ENCODE measurements around the gene SUSD4.

SUSD4 gene

GRCh38 chr1:223231581-223231980, 132.4 kb downstream of the SUSD4 start:
- Histone ChIP-seq H3K27me3 (ENCODE audit: control insufficient read depth in 1 of 2, insufficient read depth in 2 of 2, low read length in 2 of 2) (no peaks in the 10 kb centered on the region), H3K36me3 (ENCODE audit: control insufficient read depth in 2 of 2, insufficient read depth in 2 of 2, low read length in 2 of 2) (no peaks in the 10 kb centered on the region), H3K9me3 (ENCODE audit: control insufficient read depth in 2 of 2, low read length in 2 of 2) (no peaks in the 10 kb centered on the region), H3K9ac (ENCODE audit: low read length in 2 of 2) (no peak overlapping the region), H3K4me3 (ENCODE audit: low read length in 2 of 2) (no peak overlapping the region), H3K27ac (ENCODE audit: low read length) (no peak overlapping the region), H3K4me1 (ENCODE audit: control insufficient read depth, insufficient read depth, low read length) (peaks cover 4% of the 10 kb centered on the region)

DNA sequence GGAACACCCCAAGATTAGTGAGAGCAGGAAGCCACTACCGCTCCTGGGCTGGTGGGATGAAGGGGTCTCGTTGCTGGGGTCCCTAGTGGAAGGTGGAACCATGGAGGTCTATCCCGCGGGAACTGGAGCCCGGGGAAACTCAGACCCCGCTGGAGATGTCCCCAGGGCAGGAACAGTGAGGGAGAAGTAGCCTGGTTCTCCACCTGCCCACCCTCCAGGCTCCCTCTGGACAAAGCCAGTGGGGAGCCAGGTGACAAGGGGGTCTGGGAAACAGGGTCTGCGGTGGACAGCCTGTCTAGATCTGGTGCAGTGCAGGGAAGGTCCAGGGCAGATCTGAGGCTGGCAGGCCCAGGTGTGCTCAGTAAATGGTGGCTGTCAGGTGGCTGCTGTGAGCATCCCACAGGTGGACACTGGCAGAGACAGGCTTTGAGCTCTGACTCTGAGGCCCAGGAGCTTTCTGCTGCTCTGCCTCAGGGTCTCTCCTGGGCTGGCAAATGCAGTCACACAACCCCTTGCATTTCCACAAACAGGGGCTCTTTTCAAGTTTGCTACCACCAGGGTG, 132.9 kb downstream of the SUSD4 start:
- H3K9ac ChIP-seq (ENCODE audit: low read length in 2 of 2) = no peak overlapping the region
- H3K36me3 ChIP-seq (ENCODE audit: control insufficient read depth in 2 of 2, insufficient read depth in 2 of 2, low read length in 2 of 2) = no peaks in the 10 kb centered on the region
- no peaks in the 10 kb centered on the region for H3K27me3 ChIP-seq (ENCODE audit: control insufficient read depth in 1 of 2, insufficient read depth in 2 of 2, low read length in 2 of 2)
- H3K4me3 ChIP-seq (ENCODE audit: low read length in 2 of 2) = no peak overlapping the region
- H3K9me3 ChIP-seq (ENCODE audit: control insufficient read depth in 2 of 2, low read length in 2 of 2) = no peaks in the 10 kb centered on the region
- H3K4me1 ChIP-seq (ENCODE audit: control insufficient read depth, insufficient read depth, low read length) = peaks cover 4% of the 10 kb centered on the region
- H3K27ac ChIP-seq (ENCODE audit: low read length) = no peak overlapping the region

- no peaks in the 10 kb centered on the region for H3K36me3 ChIP-seq (ENCODE audit: control insufficient read depth in 2 of 2, insufficient read depth in 2 of 2, low read length in 2 of 2)
- H3K9ac ChIP-seq (ENCODE audit: low read length in 2 of 2) = no peak overlapping the region
- no peaks in the 10 kb centered on the region for H3K27me3 ChIP-seq (ENCODE audit: control insufficient read depth in 1 of 2, insufficient read depth in 2 of 2, low read length in 2 of 2)
- peaks cover 4% of the 10 kb centered on the region for H3K4me1 ChIP-seq (ENCODE audit: control insufficient read depth, insufficient read depth, low read length)
- no peak overlapping the region for H3K27ac ChIP-seq (ENCODE audit: low read length)
- no peak overlapping the region for H3K4me3 ChIP-seq (ENCODE audit: low read length in 2 of 2)
- H3K9me3 ChIP-seq (ENCODE audit: control insufficient read depth in 2 of 2, low read length in 2 of 2) = no peaks in the 10 kb centered on the region
These were observed 133.7 kb downstream of the SUSD4 start for GRCh38 chr1:223230161-223230881.

DNA sequence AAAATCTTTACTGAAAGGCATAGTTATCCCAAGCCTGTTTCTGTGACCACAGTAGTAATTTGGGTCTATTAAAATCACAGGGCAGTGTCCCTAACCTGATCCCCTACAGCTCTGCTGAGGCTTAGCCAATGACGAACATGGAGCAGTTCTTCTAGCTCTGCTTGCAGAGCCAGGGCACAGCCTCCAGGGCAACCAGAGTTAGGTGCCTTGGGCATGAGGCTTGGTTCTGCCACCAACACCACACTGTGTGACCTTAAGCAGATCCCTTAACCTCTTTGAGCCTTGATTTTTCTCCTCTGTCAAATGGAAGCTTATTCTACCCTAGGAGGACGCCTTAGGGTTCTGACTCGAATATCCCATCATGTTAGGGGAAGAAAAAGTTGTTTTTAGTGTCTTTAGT, 134.2 kb downstream of the SUSD4 start:
- Histone ChIP-seq H3K36me3 (ENCODE audit: control insufficient read depth in 2 of 2, insufficient read depth in 2 of 2, low read length in 2 of 2) (no peaks in the 10 kb centered on the region), H3K9ac (ENCODE audit: low read length in 2 of 2) (no peak overlapping the region), H3K27me3 (ENCODE audit: control insufficient read depth in 1 of 2, insufficient read depth in 2 of 2, low read length in 2 of 2) (no peaks in the 10 kb centered on the region), H3K9me3 (ENCODE audit: control insufficient read depth in 2 of 2, low read length in 2 of 2) (no peaks in the 10 kb centered on the region), H3K4me1 (ENCODE audit: control insufficient read depth, insufficient read depth, low read length) (peaks cover 4% of the 10 kb centered on the region), H3K4me3 (ENCODE audit: low read length in 2 of 2) (no peak overlapping the region), H3K27ac (ENCODE audit: low read length) (no peak overlapping the region)

- H3K4me1 ChIP-seq (ENCODE audit: control insufficient read depth, insufficient read depth, low read length) = peaks cover 4% of the 10 kb centered on the region
- no peaks in the 10 kb centered on the region for H3K27me3 ChIP-seq (ENCODE audit: control insufficient read depth in 1 of 2, insufficient read depth in 2 of 2, low read length in 2 of 2)
- H3K27ac ChIP-seq (ENCODE audit: low read length) = no peak overlapping the region
- no peaks in the 10 kb centered on the region for H3K9me3 ChIP-seq (ENCODE audit: control insufficient read depth in 2 of 2, low read length in 2 of 2)
- no peaks in the 10 kb centered on the region for H3K36me3 ChIP-seq (ENCODE audit: control insufficient read depth in 2 of 2, insufficient read depth in 2 of 2, low read length in 2 of 2)
- no peak overlapping the region for H3K4me3 ChIP-seq (ENCODE audit: low read length in 2 of 2)
- no peak overlapping the region for H3K9ac ChIP-seq (ENCODE audit: low read length in 2 of 2)
These were observed 134.9 kb downstream of the SUSD4 start for GRCh38 chr1:223228931-223229528.

- H3K4me3 ChIP-seq (ENCODE audit: low read length in 2 of 2) = no peak overlapping the region
- H3K4me1 ChIP-seq (ENCODE audit: control insufficient read depth, insufficient read depth, low read length) = no peaks in the 10 kb centered on the region
- no peaks in the 10 kb centered on the region for H3K27me3 ChIP-seq (ENCODE audit: control insufficient read depth in 1 of 2, insufficient read depth in 2 of 2, low read length in 2 of 2)
- H3K36me3 ChIP-seq (ENCODE audit: control insufficient read depth in 2 of 2, insufficient read depth in 2 of 2, low read length in 2 of 2) = no peaks in the 10 kb centered on the region
- H3K27ac ChIP-seq (ENCODE audit: low read length) = no peak overlapping the region
- H3K9ac ChIP-seq (ENCODE audit: low read length in 2 of 2) = no peak overlapping the region
- no peaks in the 10 kb centered on the region for H3K9me3 ChIP-seq (ENCODE audit: control insufficient read depth in 2 of 2, low read length in 2 of 2)
These were observed 135.8 kb downstream of the SUSD4 start for GRCh38 chr1:223228201-223228600.

DNA sequence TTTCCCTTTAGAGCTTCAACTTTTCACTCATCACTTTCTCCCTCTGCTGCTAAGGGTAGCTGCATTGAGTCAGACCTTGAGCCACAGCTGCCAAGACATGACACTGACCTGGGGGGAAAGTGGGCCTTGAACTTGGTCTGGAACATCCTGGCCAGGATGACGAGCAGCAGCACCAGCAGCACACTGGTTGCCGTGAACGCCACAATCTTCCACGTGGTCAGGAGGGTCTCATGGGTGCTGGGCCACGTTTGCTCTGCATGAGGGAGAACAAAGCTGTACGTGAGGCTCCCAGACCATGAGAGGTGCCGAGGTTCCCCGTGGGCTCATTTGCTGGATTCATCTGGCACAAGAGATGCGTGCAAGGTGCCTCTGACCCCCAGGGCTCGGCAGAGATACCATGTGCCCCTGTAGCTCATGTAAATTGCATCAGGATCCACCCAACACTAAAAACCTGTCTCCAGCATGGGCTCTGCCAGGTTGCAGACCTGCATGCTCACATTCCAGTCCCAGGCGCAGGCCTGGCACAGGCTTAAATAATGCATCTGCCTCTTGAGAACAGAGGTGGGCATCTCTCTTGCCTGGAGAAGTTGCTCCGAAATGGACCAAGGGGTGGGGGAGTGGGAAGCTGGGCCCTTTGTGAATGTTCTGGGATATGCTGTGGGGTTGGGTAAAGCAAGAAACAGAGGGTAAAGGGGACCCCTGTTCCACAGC, 136.3 kb downstream of the SUSD4 start:
- no peak overlapping the region for H3K4me3 ChIP-seq (ENCODE audit: low read length in 2 of 2)
- no peaks in the 10 kb centered on the region for H3K4me1 ChIP-seq (ENCODE audit: control insufficient read depth, insufficient read depth, low read length)
- no peaks in the 10 kb centered on the region for H3K9me3 ChIP-seq (ENCODE audit: control insufficient read depth in 2 of 2, low read length in 2 of 2)
- no peak overlapping the region for H3K9ac ChIP-seq (ENCODE audit: low read length in 2 of 2)
- H3K27me3 ChIP-seq (ENCODE audit: control insufficient read depth in 1 of 2, insufficient read depth in 2 of 2, low read length in 2 of 2) = no peaks in the 10 kb centered on the region
- H3K27ac ChIP-seq (ENCODE audit: low read length) = no peak overlapping the region
- no peaks in the 10 kb centered on the region for H3K36me3 ChIP-seq (ENCODE audit: control insufficient read depth in 2 of 2, insufficient read depth in 2 of 2, low read length in 2 of 2)

GRCh38 chr1:223227031-223227430, 136.9 kb downstream of the SUSD4 start:
- Histone ChIP-seq H3K27ac (ENCODE audit: low read length) (no peak overlapping the region), H3K27me3 (ENCODE audit: control insufficient read depth in 1 of 2, insufficient read depth in 2 of 2, low read length in 2 of 2) (no peaks in the 10 kb centered on the region), H3K9ac (ENCODE audit: low read length in 2 of 2) (no peak overlapping the region), H3K4me3 (ENCODE audit: low read length in 2 of 2) (no peak overlapping the region), H3K4me1 (ENCODE audit: control insufficient read depth, insufficient read depth, low read length) (no peaks in the 10 kb centered on the region), H3K36me3 (ENCODE audit: control insufficient read depth in 2 of 2, insufficient read depth in 2 of 2, low read length in 2 of 2) (no peaks in the 10 kb centered on the region), H3K9me3 (ENCODE audit: control insufficient read depth in 2 of 2, low read length in 2 of 2) (no peaks in the 10 kb centered on the region)

DNA sequence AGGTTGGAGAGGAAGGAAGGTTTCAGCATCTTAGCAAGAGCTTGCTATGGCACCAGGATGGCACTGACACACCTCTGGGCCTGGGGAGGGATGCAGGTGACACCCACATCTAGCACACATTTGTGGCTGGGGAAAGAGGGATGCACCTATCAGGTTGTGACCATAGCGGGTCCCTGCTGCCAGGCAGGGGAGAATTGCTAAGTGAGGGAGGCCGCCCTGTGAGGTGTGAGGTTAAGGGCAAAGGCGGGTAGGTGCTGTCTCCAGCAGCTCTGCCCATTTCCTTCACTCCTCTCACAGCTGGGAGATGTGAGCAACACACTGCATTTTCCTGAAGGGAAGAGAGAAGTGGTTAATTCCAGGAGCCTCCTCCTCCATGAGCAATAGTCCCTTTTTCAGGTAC, 137.7 kb downstream of the SUSD4 start:
- Histone ChIP-seq H3K27ac (ENCODE audit: low read length) (no peak overlapping the region), H3K9me3 (ENCODE audit: control insufficient read depth in 2 of 2, low read length in 2 of 2) (no peaks in the 10 kb centered on the region), H3K27me3 (ENCODE audit: control insufficient read depth in 1 of 2, insufficient read depth in 2 of 2, low read length in 2 of 2) (no peaks in the 10 kb centered on the region), H3K4me3 (ENCODE audit: low read length in 2 of 2) (no peak overlapping the region), H3K9ac (ENCODE audit: low read length in 2 of 2) (no peak overlapping the region), H3K4me1 (ENCODE audit: control insufficient read depth, insufficient read depth, low read length) (no peaks in the 10 kb centered on the region), H3K36me3 (ENCODE audit: control insufficient read depth in 2 of 2, insufficient read depth in 2 of 2, low read length in 2 of 2) (no peaks in the 10 kb centered on the region)

GRCh38 chr1:223225481-223225880, 138.5 kb downstream of the SUSD4 start:
- H3K4me1 ChIP-seq (ENCODE audit: control insufficient read depth, insufficient read depth, low read length) = no peaks in the 10 kb centered on the region
- H3K36me3 ChIP-seq (ENCODE audit: control insufficient read depth in 2 of 2, insufficient read depth in 2 of 2, low read length in 2 of 2) = no peaks in the 10 kb centered on the region

More at GRCh38 chr1:223225481-223225880, 138.5 kb downstream of the SUSD4 start:
- Histone ChIP-seq H3K27me3 (ENCODE audit: control insufficient read depth in 1 of 2, insufficient read depth in 2 of 2, low read length in 2 of 2) (no peaks in the 10 kb centered on the region), H3K9ac (ENCODE audit: low read length in 2 of 2) (no peak overlapping the region), H3K4me3 (ENCODE audit: low read length in 2 of 2) (no peak overlapping the region), H3K27ac (ENCODE audit: low read length) (no peak overlapping the region), H3K9me3 (ENCODE audit: control insufficient read depth in 2 of 2, low read length in 2 of 2) (no peaks in the 10 kb centered on the region)

Measured in stomach smooth muscle (tissue), 2 donors.